Testis (tissue), 2 donors: ENCODE measurements around the gene GPBP1L1.

Source experiments
- CTCF ChIP-seq, 3 experiments: fragments of 450-650 bp in 2 of 3; fragments of 200-600 bp in 1 of 3; sonication (generic) in 1 of 3; IDR thresholded peaks; one replicate each; pipeline ENCODE4 v1.5.1; 2016 to 2019; ENCODE audit warnings: antibody characterized with exemption in 3 of 3, mild to moderate bottlenecking in 2 of 3, moderate library complexity in 1 of 3
- POLR2A ChIP-seq: fragments of 450-650 bp; IDR thresholded peaks from one replicate; pipeline ENCODE4 v1.6.1; 2017; ENCODE audit warnings: antibody characterized with exemption, mild to moderate bottlenecking, moderate library complexity

- no peak for TF ChIP-seq CTCF (IDR thresholded peaks at IDR 0.05)
- TF ChIP-seq POLR2A, result no peak
Observed at GRCh38 chr1:45666836-45667235, 19.5 kb downstream of the GPBP1L1 start.
